Neural cell (in vitro differentiated cells): Measurements from ENCODE around the gene TPD52L2. TPM values are rescaled to one million over a fixed set of nuclear protein-coding genes. Genes with fewer than 3 reads are reported as not detected.

Source experiments
- H2AFZ ChIP-seq: fragments of 200-600, 300-800 bp; sonication (generic), shearing (Covaris generic); 2 replicates; pipeline ENCODE4 v1.6.0; 2014; ENCODE audit warnings: low read depth, mild to moderate bottlenecking, antibody characterized with exemption, low read length, moderate library complexity
- H3F3A ChIP-seq: fragments of 200-600 bp; shearing (Covaris generic); 2 replicates; pipeline ENCODE4 v1.6.1; 2016; ENCODE audit warnings: mild to moderate bottlenecking, moderate library complexity, mixed read lengths, antibody characterized with exemption, low read length; ENCODE audit not compliant: insufficient read depth, poor library complexity, severe bottlenecking
- H3K27ac ChIP-seq: fragments of 200-600, 300-800 bp; sonication (generic), shearing (Covaris generic); 2 replicates; pipeline ENCODE4 v1.5.1; 2014; ENCODE audit warnings: mild to moderate bottlenecking, low read length, moderate library complexity
- H3K27me3 ChIP-seq: fragments of 300-800, 200-600 bp; sonication (generic), shearing (Covaris generic); 2 replicates; pipeline ENCODE4 v1.6.0; 2014; ENCODE audit warnings: mild to moderate bottlenecking, low read depth, low read length, moderate library complexity; ENCODE audit not compliant: insufficient read depth
- H3K36me3 ChIP-seq: fragments of 300-800, 200-600 bp; sonication (generic), shearing (Covaris generic); 2 replicates; pipeline ENCODE4 v1.5.1; 2014; ENCODE audit warnings: mild to moderate bottlenecking, antibody characterized with exemption, low read length, moderate library complexity; ENCODE audit not compliant: insufficient read depth
- H3K4me2 ChIP-seq: fragments of 300-800, 200-600 bp; sonication (generic), shearing (Covaris generic); 2 replicates; pipeline ENCODE4 v1.6.0; 2014; ENCODE audit warnings: mild to moderate bottlenecking, low read length
- H3K4me3 ChIP-seq: fragments of 300-800, 200-600 bp; sonication (generic), shearing (Covaris generic); 2 replicates; pipeline ENCODE4 v1.5.1; 2014; ENCODE audit warnings: mild to moderate bottlenecking, low read length, moderate library complexity
- H3K79me2 ChIP-seq: fragments of 200-600 bp; shearing (Covaris generic); replicated peaks from 2 replicates; pipeline ENCODE4 v1.6.0; 2014; ENCODE audit warnings: mild to moderate bottlenecking, low read length, moderate library complexity; ENCODE audit not compliant: insufficient read depth
- H3K9ac ChIP-seq: fragments of 300-800, 200-600 bp; sonication (generic), shearing (Covaris generic); 2 replicates; pipeline ENCODE4 v1.6.1; 2016; ENCODE audit warnings: mild to moderate bottlenecking, low read length, mixed read lengths
- H3K9me2 ChIP-seq: fragments of 200-600 bp; shearing (Covaris generic); 2 replicates; pipeline ENCODE4 v1.6.1; 2016; ENCODE audit warnings: mild to moderate bottlenecking, low read length, mixed read lengths; ENCODE audit not compliant: insufficient read depth
- H3K9me3 ChIP-seq: fragments of 200-600, 300-800 bp; sonication (generic), shearing (Covaris generic); 2 replicates; pipeline ENCODE4 v1.6.1; 2016; ENCODE audit warnings: mild to moderate bottlenecking, mixed run types, low read length, moderate library complexity, mixed read lengths
- H4K20me1 ChIP-seq: fragments of 200-600 bp; shearing (Covaris generic); 2 replicates; pipeline ENCODE4 v1.6.1; 2016; ENCODE audit warnings: mild to moderate bottlenecking, mixed run types; ENCODE audit not compliant: insufficient read depth
- CTCF ChIP-seq: fragments of 450-650 bp; IDR thresholded peaks from 2 replicates; pipeline ENCODE4 v1.5.1; 2014; ENCODE audit warnings: antibody characterized with exemption, mild to moderate bottlenecking, moderate library complexity; ENCODE audit not compliant: poor library complexity, severe bottlenecking
- EP300 ChIP-seq: fragments of 450-650 bp; conservative IDR thresholded peaks from 2 replicates; pipeline ENCODE4 v1.6.1; 2014; ENCODE audit warnings: antibody characterized with exemption, mild to moderate bottlenecking, moderate library complexity; ENCODE audit not compliant: poor library complexity, severe bottlenecking
- EZH2 ChIP-seq: fragments of 200-600, 300-800 bp; shearing (Covaris generic), sonication (generic); IDR thresholded peaks from 2 replicates; pipeline ENCODE4 v1.6.1; 2014; ENCODE audit warnings: antibody characterized with exemption, low read length, borderline replicate concordance, mild to moderate bottlenecking; ENCODE audit not compliant: insufficient read depth, poor library complexity, severe bottlenecking
- MXI1 ChIP-seq: fragments of 450-650 bp; conservative IDR thresholded peaks from 2 replicates; pipeline ENCODE4 v1.6.1; 2014; ENCODE audit warnings: antibody characterized with exemption, mild to moderate bottlenecking; ENCODE audit not compliant: poor library complexity, severe bottlenecking
- POLR2AphosphoS5 ChIP-seq: IDR thresholded peaks from 2 replicates; pipeline ENCODE4 v1.6.1; 2012
- RAD21 ChIP-seq: fragments of 450-650 bp; conservative IDR thresholded peaks from 2 replicates; pipeline ENCODE4 v1.6.1; 2014; ENCODE audit warnings: antibody characterized with exemption, mild to moderate bottlenecking, moderate library complexity
- REST ChIP-seq: IDR thresholded peaks from 2 replicates; pipeline ENCODE4 v1.6.1; 2012; ENCODE audit warnings: borderline replicate concordance
- SMC3 ChIP-seq: fragments of 450-650 bp; conservative IDR thresholded peaks from 2 replicates; pipeline ENCODE4 v1.6.1; 2014; ENCODE audit warnings: antibody characterized with exemption, mild to moderate bottlenecking, moderate library complexity; ENCODE audit not compliant: poor library complexity
- TAF1 ChIP-seq: IDR thresholded peaks from 2 replicates; pipeline ENCODE4 v1.6.1; 2012; ENCODE audit warnings: low read depth
- polyA plus RNA-seq: library from polyadenylated mRNA; depleted of rRNA; stranded (reverse); fragments of >200 nt; gene quantifications from 2 replicates; pipeline ENCODE4 v1.2.3, GENCODE V29; 2014

Gene TPD52L2
- polyA plus RNA-seq, 1 donor from 2014 or later: 142 TPM

- no peaks in the 10 kb centered on the region for H3K9me2 ChIP-seq
- H3K9ac ChIP-seq: no peak overlapping the region
- no peaks in the 10 kb centered on the region for H3K79me2 ChIP-seq
- H3K27ac ChIP-seq: no peak overlapping the region
- no peaks in the 10 kb centered on the region for H3K27me3 ChIP-seq
- H2AFZ ChIP-seq: no peak overlapping the region
- no peak overlapping the region for H3K4me3 ChIP-seq
- H3K36me3 ChIP-seq: no peaks in the 10 kb centered on the region
- no peaks in the 10 kb centered on the region for H4K20me1 ChIP-seq
- no peaks in the 10 kb centered on the region for H3K9me3 ChIP-seq
- TF ChIP-seq CTCF: no peak
- no peaks in the 10 kb centered on the region for H3F3A ChIP-seq
- H3K4me2 ChIP-seq: no peak overlapping the region
Measured at GRCh38 chr20:63840405-63840828, 24.7 kb upstream of the TPD52L2 start.

- Histone ChIP-seq H3K36me3 (no peaks in the 10 kb centered on the region), H3K9me2 (no peaks in the 10 kb centered on the region), H3K79me2 (no peaks in the 10 kb centered on the region), H3F3A (no peaks in the 10 kb centered on the region), H3K4me3 (no peak overlapping the region), H4K20me1 (no peaks in the 10 kb centered on the region), H3K9ac (no peak overlapping the region), H3K9me3 (no peaks in the 10 kb centered on the region), H3K27ac (no peak overlapping the region), H3K27me3 (no peaks in the 10 kb centered on the region), H3K4me2 (no peak overlapping the region), H2AFZ (no peak overlapping the region)
- TF ChIP-seq TAF1: no peak
- TF ChIP-seq SMC3: no peak
- no peak for TF ChIP-seq EZH2
Measured at GRCh38 chr20:63842258-63842657, 22.8 kb upstream of the TPD52L2 start.

- no peaks in the 10 kb centered on the region for H3K27me3 ChIP-seq
Measured at GRCh38 chr20:63843222-63843621, 21.8 kb upstream of the TPD52L2 start.

More at GRCh38 chr20:63843222-63843621, 21.8 kb upstream of the TPD52L2 start:
- Histone ChIP-seq H4K20me1 (no peaks in the 10 kb centered on the region), H3K36me3 (no peaks in the 10 kb centered on the region), H3K27ac (no peak overlapping the region), H3F3A (no peaks in the 10 kb centered on the region), H3K4me2 (no peak overlapping the region), H3K79me2 (no peaks in the 10 kb centered on the region), H3K9ac (no peak overlapping the region), H2AFZ (no peak overlapping the region), H3K9me3 (no peaks in the 10 kb centered on the region), H3K4me3 (no peak overlapping the region), H3K9me2 (no peaks in the 10 kb centered on the region)
- TF ChIP-seq REST (no peak), CTCF (no peak), EZH2 (no peak), POLR2AphosphoS5 (no peak), EP300 (no peak), TAF1 (no peak), RAD21 (no peak), SMC3 (no peak), MXI1 (no peak)
